Neural cell (in vitro differentiated cells): ENCODE measurements around the gene CPN1. TPM values are rescaled to one million over a fixed set of nuclear protein-coding genes. Genes with fewer than 3 reads are reported as not detected.

ENCODE experiments used
- H2AFZ ChIP-seq: fragments of 200-600, 300-800 bp; sonication (generic), shearing (Covaris generic); 2 replicates; pipeline ENCODE4 v1.6.0; 2014; ENCODE audit warnings: low read depth, mild to moderate bottlenecking, antibody characterized with exemption, low read length, moderate library complexity
- H3F3A ChIP-seq: fragments of 200-600 bp; shearing (Covaris generic); 2 replicates; pipeline ENCODE4 v1.6.1; 2016; ENCODE audit warnings: mild to moderate bottlenecking, moderate library complexity, mixed read lengths, antibody characterized with exemption, low read length; ENCODE audit not compliant: insufficient read depth, poor library complexity, severe bottlenecking
- H3K27ac ChIP-seq: fragments of 200-600, 300-800 bp; sonication (generic), shearing (Covaris generic); 2 replicates; pipeline ENCODE4 v1.5.1; 2014; ENCODE audit warnings: mild to moderate bottlenecking, low read length, moderate library complexity
- H3K27me3 ChIP-seq: fragments of 300-800, 200-600 bp; sonication (generic), shearing (Covaris generic); 2 replicates; pipeline ENCODE4 v1.6.0; 2014; ENCODE audit warnings: mild to moderate bottlenecking, low read depth, low read length, moderate library complexity; ENCODE audit not compliant: insufficient read depth
- H3K36me3 ChIP-seq: fragments of 300-800, 200-600 bp; sonication (generic), shearing (Covaris generic); 2 replicates; pipeline ENCODE4 v1.5.1; 2014; ENCODE audit warnings: mild to moderate bottlenecking, antibody characterized with exemption, low read length, moderate library complexity; ENCODE audit not compliant: insufficient read depth
- H3K4me2 ChIP-seq: fragments of 300-800, 200-600 bp; sonication (generic), shearing (Covaris generic); 2 replicates; pipeline ENCODE4 v1.6.0; 2014; ENCODE audit warnings: mild to moderate bottlenecking, low read length
- H3K4me3 ChIP-seq: fragments of 300-800, 200-600 bp; sonication (generic), shearing (Covaris generic); 2 replicates; pipeline ENCODE4 v1.5.1; 2014; ENCODE audit warnings: mild to moderate bottlenecking, low read length, moderate library complexity
- H3K79me2 ChIP-seq: fragments of 200-600 bp; shearing (Covaris generic); replicated peaks from 2 replicates; pipeline ENCODE4 v1.6.0; 2014; ENCODE audit warnings: mild to moderate bottlenecking, low read length, moderate library complexity; ENCODE audit not compliant: insufficient read depth
- H3K9ac ChIP-seq: fragments of 300-800, 200-600 bp; sonication (generic), shearing (Covaris generic); 2 replicates; pipeline ENCODE4 v1.6.1; 2016; ENCODE audit warnings: mild to moderate bottlenecking, low read length, mixed read lengths
- H3K9me2 ChIP-seq: fragments of 200-600 bp; shearing (Covaris generic); 2 replicates; pipeline ENCODE4 v1.6.1; 2016; ENCODE audit warnings: mild to moderate bottlenecking, low read length, mixed read lengths; ENCODE audit not compliant: insufficient read depth
- H3K9me3 ChIP-seq: fragments of 200-600, 300-800 bp; sonication (generic), shearing (Covaris generic); 2 replicates; pipeline ENCODE4 v1.6.1; 2016; ENCODE audit warnings: mild to moderate bottlenecking, mixed run types, low read length, moderate library complexity, mixed read lengths
- H4K20me1 ChIP-seq: fragments of 200-600 bp; shearing (Covaris generic); 2 replicates; pipeline ENCODE4 v1.6.1; 2016; ENCODE audit warnings: mild to moderate bottlenecking, mixed run types; ENCODE audit not compliant: insufficient read depth
- CTCF ChIP-seq: fragments of 450-650 bp; IDR thresholded peaks from 2 replicates; pipeline ENCODE4 v1.5.1; 2014; ENCODE audit warnings: antibody characterized with exemption, mild to moderate bottlenecking, moderate library complexity; ENCODE audit not compliant: poor library complexity, severe bottlenecking
- EP300 ChIP-seq: fragments of 450-650 bp; conservative IDR thresholded peaks from 2 replicates; pipeline ENCODE4 v1.6.1; 2014; ENCODE audit warnings: antibody characterized with exemption, mild to moderate bottlenecking, moderate library complexity; ENCODE audit not compliant: poor library complexity, severe bottlenecking
- EZH2 ChIP-seq: fragments of 200-600, 300-800 bp; shearing (Covaris generic), sonication (generic); IDR thresholded peaks from 2 replicates; pipeline ENCODE4 v1.6.1; 2014; ENCODE audit warnings: antibody characterized with exemption, low read length, borderline replicate concordance, mild to moderate bottlenecking; ENCODE audit not compliant: insufficient read depth, poor library complexity, severe bottlenecking
- MXI1 ChIP-seq: fragments of 450-650 bp; conservative IDR thresholded peaks from 2 replicates; pipeline ENCODE4 v1.6.1; 2014; ENCODE audit warnings: antibody characterized with exemption, mild to moderate bottlenecking; ENCODE audit not compliant: poor library complexity, severe bottlenecking
- POLR2AphosphoS5 ChIP-seq: IDR thresholded peaks from 2 replicates; pipeline ENCODE4 v1.6.1; 2012
- RAD21 ChIP-seq: fragments of 450-650 bp; conservative IDR thresholded peaks from 2 replicates; pipeline ENCODE4 v1.6.1; 2014; ENCODE audit warnings: antibody characterized with exemption, mild to moderate bottlenecking, moderate library complexity
- REST ChIP-seq: IDR thresholded peaks from 2 replicates; pipeline ENCODE4 v1.6.1; 2012; ENCODE audit warnings: borderline replicate concordance
- SMC3 ChIP-seq: fragments of 450-650 bp; conservative IDR thresholded peaks from 2 replicates; pipeline ENCODE4 v1.6.1; 2014; ENCODE audit warnings: antibody characterized with exemption, mild to moderate bottlenecking, moderate library complexity; ENCODE audit not compliant: poor library complexity
- TAF1 ChIP-seq: IDR thresholded peaks from 2 replicates; pipeline ENCODE4 v1.6.1; 2012; ENCODE audit warnings: low read depth
- polyA plus RNA-seq: library from polyadenylated mRNA; depleted of rRNA; stranded (reverse); fragments of >200 nt; gene quantifications from 2 replicates; pipeline ENCODE4 v1.2.3, GENCODE V29; 2014

The CPN1 gene
- polyA plus RNA-seq, 1 donor from 2014 or later, result not detected

GRCh38 chr10:99999319-100000108 lies 82.2 kb downstream of the CPN1 start:
- Histone ChIP-seq H3K9me2 (no peaks in the 10 kb centered on the region), H2AFZ (no peak overlapping the region), H3K4me3 (no peak overlapping the region), H3K9me3 (no peaks in the 10 kb centered on the region), H3F3A (no peaks in the 10 kb centered on the region), H3K36me3 (no peaks in the 10 kb centered on the region), H3K79me2 (no peaks in the 10 kb centered on the region), H3K4me2 (no peak overlapping the region), H3K27ac (no peak overlapping the region), H3K9ac (no peak overlapping the region), H3K27me3 (no peaks in the 10 kb centered on the region), H4K20me1 (no peaks in the 10 kb centered on the region)
- TF ChIP-seq RAD21 (no peak), POLR2AphosphoS5 (no peak), TAF1 (no peak), SMC3 (no peak), EP300 (no peak), CTCF (no peak), REST (no peak), MXI1 (no peak)

- TF ChIP-seq EZH2 (no peak), POLR2AphosphoS5 (no peak), MXI1 (no peak), EP300 (no peak), CTCF (no peak), TAF1 (no peak), SMC3 (no peak), REST (no peak), RAD21 (no peak)
- no peaks in the 10 kb centered on the region for H3K27me3 ChIP-seq
- no peaks in the 10 kb centered on the region for H3K79me2 ChIP-seq
- no peak overlapping the region for H3K9ac ChIP-seq
- H3K4me2 ChIP-seq, result no peak overlapping the region
- no peak overlapping the region for H2AFZ ChIP-seq
- H3F3A ChIP-seq, result no peaks in the 10 kb centered on the region
- H3K4me3 ChIP-seq, result no peak overlapping the region
- H3K9me3 ChIP-seq, result no peaks in the 10 kb centered on the region
- no peak overlapping the region for H3K27ac ChIP-seq
- H3K36me3 ChIP-seq, result no peaks in the 10 kb centered on the region
- no peaks in the 10 kb centered on the region for H4K20me1 ChIP-seq
- no peaks in the 10 kb centered on the region for H3K9me2 ChIP-seq
Observed at GRCh38 chr10:99998889-99999288, 82.8 kb downstream of the CPN1 start.
